GM12878 (cell line): Measurements from ENCODE around the gene ANK2. TPM values are rescaled to one million over a fixed set of nuclear protein-coding genes. Genes with fewer than 3 reads are reported as not detected.

Experiments used
- ASH2L ChIP-seq: fragments of 300-600, 200-600 bp; sonication (generic); IDR thresholded peaks from 2 replicates; pipeline ENCODE4 v1.6.1; 2017; ENCODE audit warnings: low read depth, mild to moderate bottlenecking, borderline replicate concordance
- CBX3 ChIP-seq: fragments of 200-600 bp; sonication (generic); IDR thresholded peaks from 2 replicates; pipeline ENCODE4 v1.6.1; 2016; ENCODE audit warnings: low read depth, borderline replicate concordance
- CHD1 ChIP-seq: IDR thresholded peaks from 2 replicates; pipeline ENCODE4 v1.6.1; 2012; ENCODE audit warnings: low read depth, low read length, improper control_type of control experiment
- MTA3 ChIP-seq: IDR thresholded peaks from 2 replicates; pipeline ENCODE4 v1.6.1; 2012; ENCODE audit warnings: low read length, inconsistent platforms, borderline replicate concordance
- SUPT20H ChIP-seq: IDR thresholded peaks from 2 replicates; pipeline ENCODE4 v1.6.1; 2011; ENCODE audit warnings: low read depth, mild to moderate bottlenecking, low read length, moderate library complexity, borderline replicate concordance; ENCODE audit not compliant: control insufficient read depth
- ZNF384 ChIP-seq: IDR thresholded peaks from 2 replicates; pipeline ENCODE4 v1.6.1; 2012; ENCODE audit warnings: low read depth, mild to moderate bottlenecking, low read length, improper control_type of control experiment, borderline replicate concordance
- polyA plus RNA-seq, 11 experiments: library from polyadenylated mRNA; depleted of rRNA in 4 of 11; unstranded in 6 of 11; stranded (reverse) in 5 of 11; fragments of >200 nt; fragmentation: Nextera tagmentation in 4 of 11; fragmentation: Illumina TruSeq in 1 of 11; extraction: Ambion mirVana in 4 of 11; extraction: Trizol in 1 of 11; gene quantifications; 1 replicate in 1 of 11; 2 replicates in 10 of 11; pipeline versions ENCODE4 v1.2.1 to v1.2.3, GENCODE V29; 2011 to 2016; ENCODE audit warnings: inconsistent platforms in 2 of 11, missing spikeins in 2 of 11, low read depth in 1 of 11
- total RNA-seq, 4 experiments: library from RNA; depleted of rRNA in 3 of 4; stranded (reverse); fragments of >200 nt in 3 of 4; fragmentation: Illumina TruSeq in 1 of 4; extraction: Trizol in 1 of 4; gene quantifications; 2 replicates each; pipeline versions ENCODE4 v1.2.1 to v1.2.3, GENCODE V29; 2013 to 2021
- TF ChIP-seq, protein P1 (sequence below): fragments of 150-350 bp; IDR thresholded peaks from 2 replicates; pipeline ENCODE4 v1.6.1; 2016; ENCODE audit warnings: low read depth, low read length
- TF ChIP-seq, protein P2 (sequence below): fragments of 450-650 bp; IDR thresholded peaks from 2 replicates; pipeline ENCODE4 v1.6.1; 2017; ENCODE audit warnings: borderline replicate concordance
- TF ChIP-seq, protein P3 (sequence below): IDR thresholded peaks from 2 replicates; pipeline ENCODE4 v1.6.1; 2011; ENCODE audit warnings: borderline replicate concordance, low read depth, mild to moderate bottlenecking, moderate library complexity, low read length; ENCODE audit not compliant: insufficient read depth, poor library complexity, severe bottlenecking
- TF ChIP-seq, protein P4 (sequence below): fragments of 450-650 bp; conservative IDR thresholded peaks from 2 replicates; pipeline ENCODE4 v1.6.1; 2017; ENCODE audit warnings: mild to moderate bottlenecking, moderate library complexity

ANK2 gene
- total and polyA plus RNA-seq, 10 of the 15 experiments (the other 5 are each of a cell fraction or from before 2014, with no cell fraction given), result 1.6 to 13.0 (median 4.1) TPM

DNA sequence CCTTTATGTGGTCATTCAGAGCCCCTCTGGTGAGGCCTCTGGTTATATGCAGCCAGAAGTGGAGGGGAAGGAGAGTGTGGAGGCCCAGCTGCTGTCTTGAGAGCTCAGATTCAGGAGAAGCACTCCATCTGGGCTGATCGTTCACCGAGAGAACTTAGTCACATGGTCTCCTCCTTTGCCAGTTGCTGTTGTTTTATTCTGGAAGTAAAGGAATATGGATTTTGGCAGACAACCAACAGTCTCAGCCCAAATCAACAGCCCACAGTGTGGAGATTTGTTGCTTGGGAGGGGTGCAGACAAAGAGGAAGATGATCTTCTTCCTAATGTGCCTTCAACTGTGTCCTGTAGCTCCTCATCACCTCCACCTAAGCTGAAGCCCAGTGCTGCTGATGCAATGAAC is 355.4 kb downstream of the ANK2 start (continued):
- TF ChIP-seq, protein P1, sequence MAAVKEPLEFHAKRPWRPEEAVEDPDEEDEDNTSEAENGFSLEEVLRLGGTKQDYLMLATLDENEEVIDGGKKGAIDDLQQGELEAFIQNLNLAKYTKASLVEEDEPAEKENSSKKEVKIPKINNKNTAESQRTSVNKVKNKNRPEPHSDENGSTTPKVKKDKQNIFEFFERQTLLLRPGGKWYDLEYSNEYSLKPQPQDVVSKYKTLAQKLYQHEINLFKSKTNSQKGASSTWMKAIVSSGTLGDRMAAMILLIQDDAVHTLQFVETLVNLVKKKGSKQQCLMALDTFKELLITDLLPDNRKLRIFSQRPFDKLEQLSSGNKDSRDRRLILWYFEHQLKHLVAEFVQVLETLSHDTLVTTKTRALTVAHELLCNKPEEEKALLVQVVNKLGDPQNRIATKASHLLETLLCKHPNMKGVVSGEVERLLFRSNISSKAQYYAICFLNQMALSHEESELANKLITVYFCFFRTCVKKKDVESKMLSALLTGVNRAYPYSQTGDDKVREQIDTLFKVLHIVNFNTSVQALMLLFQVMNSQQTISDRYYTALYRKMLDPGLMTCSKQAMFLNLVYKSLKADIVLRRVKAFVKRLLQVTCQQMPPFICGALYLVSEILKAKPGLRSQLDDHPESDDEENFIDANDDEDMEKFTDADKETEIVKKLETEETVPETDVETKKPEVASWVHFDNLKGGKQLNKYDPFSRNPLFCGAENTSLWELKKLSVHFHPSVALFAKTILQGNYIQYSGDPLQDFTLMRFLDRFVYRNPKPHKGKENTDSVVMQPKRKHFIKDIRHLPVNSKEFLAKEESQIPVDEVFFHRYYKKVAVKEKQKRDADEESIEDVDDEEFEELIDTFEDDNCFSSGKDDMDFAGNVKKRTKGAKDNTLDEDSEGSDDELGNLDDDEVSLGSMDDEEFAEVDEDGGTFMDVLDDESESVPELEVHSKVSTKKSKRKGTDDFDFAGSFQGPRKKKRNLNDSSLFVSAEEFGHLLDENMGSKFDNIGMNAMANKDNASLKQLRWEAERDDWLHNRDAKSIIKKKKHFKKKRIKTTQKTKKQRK, result no peak
- TF ChIP-seq CBX3 (no peak), SUPT20H (no peak), CHD1 (no peak), ASH2L (no peak), ZNF384 (no peak), MTA3 (no peak)
- TF ChIP-seq, protein P2, sequence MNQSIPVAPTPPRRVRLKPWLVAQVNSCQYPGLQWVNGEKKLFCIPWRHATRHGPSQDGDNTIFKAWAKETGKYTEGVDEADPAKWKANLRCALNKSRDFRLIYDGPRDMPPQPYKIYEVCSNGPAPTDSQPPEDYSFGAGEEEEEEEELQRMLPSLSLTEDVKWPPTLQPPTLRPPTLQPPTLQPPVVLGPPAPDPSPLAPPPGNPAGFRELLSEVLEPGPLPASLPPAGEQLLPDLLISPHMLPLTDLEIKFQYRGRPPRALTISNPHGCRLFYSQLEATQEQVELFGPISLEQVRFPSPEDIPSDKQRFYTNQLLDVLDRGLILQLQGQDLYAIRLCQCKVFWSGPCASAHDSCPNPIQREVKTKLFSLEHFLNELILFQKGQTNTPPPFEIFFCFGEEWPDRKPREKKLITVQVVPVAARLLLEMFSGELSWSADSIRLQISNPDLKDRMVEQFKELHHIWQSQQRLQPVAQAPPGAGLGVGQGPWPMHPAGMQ, result no peak
- TF ChIP-seq, protein P3, sequence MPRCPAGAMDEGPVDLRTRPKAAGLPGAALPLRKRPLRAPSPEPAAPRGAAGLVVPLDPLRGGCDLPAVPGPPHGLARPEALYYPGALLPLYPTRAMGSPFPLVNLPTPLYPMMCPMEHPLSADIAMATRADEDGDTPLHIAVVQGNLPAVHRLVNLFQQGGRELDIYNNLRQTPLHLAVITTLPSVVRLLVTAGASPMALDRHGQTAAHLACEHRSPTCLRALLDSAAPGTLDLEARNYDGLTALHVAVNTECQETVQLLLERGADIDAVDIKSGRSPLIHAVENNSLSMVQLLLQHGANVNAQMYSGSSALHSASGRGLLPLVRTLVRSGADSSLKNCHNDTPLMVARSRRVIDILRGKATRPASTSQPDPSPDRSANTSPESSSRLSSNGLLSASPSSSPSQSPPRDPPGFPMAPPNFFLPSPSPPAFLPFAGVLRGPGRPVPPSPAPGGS, result no peak
- TF ChIP-seq, protein P4, sequence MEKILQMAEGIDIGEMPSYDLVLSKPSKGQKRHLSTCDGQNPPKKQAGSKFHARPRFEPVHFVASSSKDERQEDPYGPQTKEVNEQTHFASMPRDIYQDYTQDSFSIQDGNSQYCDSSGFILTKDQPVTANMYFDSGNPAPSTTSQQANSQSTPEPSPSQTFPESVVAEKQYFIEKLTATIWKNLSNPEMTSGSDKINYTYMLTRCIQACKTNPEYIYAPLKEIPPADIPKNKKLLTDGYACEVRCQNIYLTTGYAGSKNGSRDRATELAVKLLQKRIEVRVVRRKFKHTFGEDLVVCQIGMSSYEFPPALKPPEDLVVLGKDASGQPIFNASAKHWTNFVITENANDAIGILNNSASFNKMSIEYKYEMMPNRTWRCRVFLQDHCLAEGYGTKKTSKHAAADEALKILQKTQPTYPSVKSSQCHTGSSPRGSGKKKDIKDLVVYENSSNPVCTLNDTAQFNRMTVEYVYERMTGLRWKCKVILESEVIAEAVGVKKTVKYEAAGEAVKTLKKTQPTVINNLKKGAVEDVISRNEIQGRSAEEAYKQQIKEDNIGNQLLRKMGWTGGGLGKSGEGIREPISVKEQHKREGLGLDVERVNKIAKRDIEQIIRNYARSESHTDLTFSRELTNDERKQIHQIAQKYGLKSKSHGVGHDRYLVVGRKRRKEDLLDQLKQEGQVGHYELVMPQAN, result no peak
